HEK293 (cell line): Measurements from ENCODE around the gene ANKRA2.

Experiments used
- ZBTB1 ChIP-seq: fragments of 450-650 bp; formaldehyde crosslinking; IDR thresholded peaks from 2 replicates; pipeline ENCODE4 v1.5.1; 2016; ENCODE audit warnings: missing biosample characterization, missing genetic modification characterization
- ZNF433 ChIP-seq: fragments of 450-650 bp; formaldehyde crosslinking; IDR thresholded peaks from 2 replicates; pipeline ENCODE4 v1.5.1; 2016; ENCODE audit warnings: missing biosample characterization, missing genetic modification characterization, low read depth
- ZNF501 ChIP-seq: fragments of 450-650 bp; formaldehyde crosslinking; IDR thresholded peaks from 2 replicates; pipeline ENCODE4 v1.5.1; 2016; ENCODE audit warnings: missing biosample characterization, missing genetic modification characterization
- ZSCAN30 ChIP-seq: fragments of 450-650 bp; IDR thresholded peaks from 2 replicates; pipeline ENCODE4 v1.5.1; 2018; ENCODE audit warnings: missing biosample characterization, mild to moderate bottlenecking, missing genetic modification characterization, moderate library complexity
- TF ChIP-seq, protein P1 (sequence below): fragments of 450-650 bp; formaldehyde crosslinking; IDR thresholded peaks from 2 replicates; pipeline ENCODE4 v1.5.1; 2016; ENCODE audit warnings: missing biosample characterization, missing genetic modification characterization
- TF ChIP-seq, protein P2 (sequence below): fragments of 450-650 bp; formaldehyde crosslinking; IDR thresholded peaks from 2 replicates; pipeline ENCODE4 v1.5.1; 2016; ENCODE audit warnings: missing biosample characterization, missing genetic modification characterization

GRCh38 chr5:73592551-73592950 is 27.1 kb upstream of the ANKRA2 start:
- TF ChIP-seq ZBTB1 (tag by site-specific recombination) (no peak), ZNF433 (tag by site-specific recombination) (no peak), ZNF501 (tag by site-specific recombination) (no peak), ZSCAN30 (no peak)
- TF ChIP-seq, protein P1, sequence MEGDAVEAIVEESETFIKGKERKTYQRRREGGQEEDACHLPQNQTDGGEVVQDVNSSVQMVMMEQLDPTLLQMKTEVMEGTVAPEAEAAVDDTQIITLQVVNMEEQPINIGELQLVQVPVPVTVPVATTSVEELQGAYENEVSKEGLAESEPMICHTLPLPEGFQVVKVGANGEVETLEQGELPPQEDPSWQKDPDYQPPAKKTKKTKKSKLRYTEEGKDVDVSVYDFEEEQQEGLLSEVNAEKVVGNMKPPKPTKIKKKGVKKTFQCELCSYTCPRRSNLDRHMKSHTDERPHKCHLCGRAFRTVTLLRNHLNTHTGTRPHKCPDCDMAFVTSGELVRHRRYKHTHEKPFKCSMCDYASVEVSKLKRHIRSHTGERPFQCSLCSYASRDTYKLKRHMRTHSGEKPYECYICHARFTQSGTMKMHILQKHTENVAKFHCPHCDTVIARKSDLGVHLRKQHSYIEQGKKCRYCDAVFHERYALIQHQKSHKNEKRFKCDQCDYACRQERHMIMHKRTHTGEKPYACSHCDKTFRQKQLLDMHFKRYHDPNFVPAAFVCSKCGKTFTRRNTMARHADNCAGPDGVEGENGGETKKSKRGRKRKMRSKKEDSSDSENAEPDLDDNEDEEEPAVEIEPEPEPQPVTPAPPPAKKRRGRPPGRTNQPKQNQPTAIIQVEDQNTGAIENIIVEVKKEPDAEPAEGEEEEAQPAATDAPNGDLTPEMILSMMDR (tag by site-specific recombination): no peak
- TF ChIP-seq, protein P2, sequence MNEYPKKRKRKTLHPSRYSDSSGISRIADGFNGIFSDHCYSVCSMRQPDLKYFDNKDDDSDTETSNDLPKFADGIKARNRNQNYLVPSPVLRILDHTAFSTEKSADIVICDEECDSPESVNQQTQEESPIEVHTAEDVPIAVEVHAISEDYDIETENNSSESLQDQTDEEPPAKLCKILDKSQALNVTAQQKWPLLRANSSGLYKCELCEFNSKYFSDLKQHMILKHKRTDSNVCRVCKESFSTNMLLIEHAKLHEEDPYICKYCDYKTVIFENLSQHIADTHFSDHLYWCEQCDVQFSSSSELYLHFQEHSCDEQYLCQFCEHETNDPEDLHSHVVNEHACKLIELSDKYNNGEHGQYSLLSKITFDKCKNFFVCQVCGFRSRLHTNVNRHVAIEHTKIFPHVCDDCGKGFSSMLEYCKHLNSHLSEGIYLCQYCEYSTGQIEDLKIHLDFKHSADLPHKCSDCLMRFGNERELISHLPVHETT: no peak
